GM18498 (cell line): Measurements from ENCODE around the gene BMP3.
A peak's percentile ranks its signal among the peaks of the same experiment; 100 is the strongest.

Source experiments
- ATAC-seq: cut with Tn5 transposase; IDR thresholded peaks from one replicate; pipeline ENCODE4 v1.9.1; 2021; ENCODE audit warnings: mild to moderate bottlenecking, moderate library complexity; ENCODE audit not compliant: unreplicated experiment

Gene BMP3

DNA sequence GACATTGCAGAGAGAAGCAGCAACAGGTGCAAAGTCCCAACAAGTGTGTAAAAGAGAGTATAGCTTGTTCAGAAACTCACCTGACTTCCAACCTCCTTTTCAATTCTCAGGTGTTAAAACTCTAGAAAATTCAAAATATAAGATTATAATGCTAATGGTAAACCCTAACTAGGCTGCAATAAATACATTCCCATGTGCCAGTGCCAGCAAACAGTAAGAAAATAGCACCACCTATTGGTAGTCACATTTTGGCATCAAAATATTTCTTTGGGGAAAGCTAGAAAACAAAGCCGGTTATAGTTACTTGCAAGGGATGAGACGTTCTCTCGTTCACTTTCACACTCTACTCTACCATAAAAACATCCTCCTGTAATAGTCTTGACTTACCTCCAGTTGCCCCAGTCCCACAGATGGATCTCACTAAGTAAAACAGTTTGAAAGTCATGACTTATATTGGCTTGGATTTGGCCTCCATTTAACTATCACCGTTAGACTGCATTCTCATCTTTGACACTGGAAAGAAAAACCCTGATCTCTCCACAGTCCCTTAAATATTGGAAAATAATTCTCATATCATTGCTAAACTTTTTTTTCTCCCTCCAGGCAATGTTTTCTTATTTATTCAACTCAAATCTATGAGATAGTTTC, 9.6 kb downstream of the BMP3 start:
- ATAC-seq: peak; percentile 59

GRCh38 chr4:81042578-81043365, 12.3 kb downstream of the BMP3 start:
- no peak for ATAC-seq

DNA sequence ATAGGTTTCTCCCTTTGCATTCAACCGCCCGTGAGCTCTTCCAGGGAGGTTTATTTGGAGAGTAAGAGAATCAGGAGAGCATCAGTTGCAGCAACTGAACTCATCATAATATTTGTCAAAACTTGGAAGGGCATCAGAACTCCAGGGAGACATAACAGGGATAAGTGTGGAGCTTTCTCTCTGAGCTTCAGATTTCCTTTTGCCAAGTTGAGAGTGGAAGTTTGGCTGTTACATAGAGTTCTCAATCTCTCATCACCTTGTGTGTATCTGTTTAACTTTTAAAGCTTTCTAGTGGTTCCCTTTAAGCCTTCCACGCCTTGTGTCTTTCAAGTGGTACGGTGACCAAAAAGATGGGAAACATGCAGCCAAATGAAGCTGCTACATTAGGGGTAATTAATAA, 18.8 kb downstream of the BMP3 start:
- no peak for ATAC-seq

DNA sequence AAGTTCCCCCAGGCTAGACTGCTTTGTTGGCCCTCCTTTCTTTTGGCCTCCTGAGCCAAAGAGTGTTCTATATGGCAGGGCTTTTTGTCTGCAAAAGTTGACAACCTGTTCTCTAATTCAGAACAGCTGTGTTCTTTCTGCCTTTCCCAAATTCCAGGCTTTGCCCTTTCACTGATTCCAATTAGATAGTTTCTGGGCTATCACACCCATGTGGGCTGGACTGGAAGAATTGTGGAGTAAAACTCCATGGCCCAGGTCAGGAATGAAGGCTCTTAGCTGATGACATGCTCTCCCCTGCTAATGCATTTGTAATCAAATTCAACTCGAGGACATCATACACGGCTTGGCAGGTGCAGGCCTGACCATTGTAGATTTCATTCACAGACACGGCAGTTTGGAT, 19.4 kb downstream of the BMP3 start:
- ATAC-seq: no peak

- ATAC-seq: peak; percentile 100
Observed at GRCh38 chr4:81052119-81053068, 21.9 kb downstream of the BMP3 start.

DNA sequence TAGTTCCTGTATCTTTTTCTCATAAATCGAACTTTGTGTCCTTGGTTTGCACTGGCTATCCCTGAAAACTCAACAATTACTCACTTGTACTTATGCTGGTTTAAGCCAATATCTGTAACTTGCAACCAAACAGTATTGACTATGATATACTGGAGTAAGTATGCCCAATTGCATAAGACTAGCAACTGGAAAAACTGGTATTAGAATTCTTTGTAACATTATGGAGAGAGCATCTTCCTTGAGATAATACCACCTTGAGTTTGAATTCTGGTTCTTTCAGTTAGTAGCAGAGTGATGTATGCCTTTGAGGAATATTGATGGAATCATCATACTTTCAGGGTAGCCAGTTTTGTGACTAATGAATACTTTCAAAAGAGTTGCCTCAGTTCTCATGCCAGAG, 28.1 kb downstream of the BMP3 start:
- no peak for ATAC-seq

DNA sequence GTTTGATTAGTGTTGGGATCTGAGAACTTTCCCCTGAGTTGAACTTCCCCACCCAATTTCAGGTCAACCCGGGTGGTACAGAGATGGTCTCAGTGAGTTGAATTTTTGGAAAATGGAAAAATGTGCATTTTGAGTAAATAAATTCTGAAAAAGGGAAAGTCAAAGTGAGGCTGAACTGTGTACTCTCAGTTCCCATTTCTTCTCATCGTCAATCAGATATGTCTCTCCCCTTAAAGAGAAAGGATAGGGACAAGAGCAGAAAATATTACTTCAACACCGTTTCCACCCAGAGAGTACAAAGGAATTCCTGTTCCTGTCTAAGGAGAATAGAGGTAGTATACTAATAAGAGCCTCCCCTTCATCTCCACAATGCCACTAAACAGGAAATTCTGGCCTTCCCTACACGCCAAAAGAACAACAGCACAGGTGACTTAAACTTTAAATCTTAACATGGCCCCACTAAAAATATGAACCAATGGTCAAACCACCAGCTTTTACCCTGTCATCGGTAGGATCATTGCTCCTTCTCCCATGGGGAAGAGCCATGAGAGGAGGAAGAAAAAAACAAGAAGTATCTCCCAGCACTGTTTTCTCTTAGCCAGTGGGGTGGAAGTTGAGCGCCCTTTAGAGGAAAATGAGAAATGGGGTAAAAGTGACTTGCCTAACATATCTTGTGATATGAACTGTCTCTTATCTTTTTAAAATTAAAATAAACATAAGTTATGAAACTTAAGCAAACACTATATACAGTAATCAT, 30.3 kb downstream of the BMP3 start:
- ATAC-seq: no peak

DNA sequence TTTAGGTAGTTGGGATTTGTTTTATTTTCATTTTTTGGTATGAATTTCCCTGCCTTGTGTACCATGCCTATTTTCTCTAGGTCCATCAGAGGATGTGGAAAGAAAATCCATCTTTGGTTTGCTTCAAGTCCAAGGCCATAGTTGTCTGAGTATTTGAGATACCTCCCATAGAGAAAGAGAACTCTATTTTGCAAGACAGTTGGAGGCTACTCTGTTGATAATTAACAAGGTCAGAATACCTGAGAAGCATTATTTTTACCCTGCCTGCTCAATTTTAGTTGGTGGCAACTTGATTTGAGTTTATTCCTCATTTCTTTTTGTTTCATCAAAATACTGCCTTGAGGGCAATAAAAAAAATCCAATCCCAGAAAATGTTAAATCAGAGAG, 30.8 kb downstream of the BMP3 start:
- ATAC-seq: no peak

- ATAC-seq: no peak
Observed at GRCh38 chr4:81062001-81062400, 31.5 kb downstream of the BMP3 start.

DNA sequence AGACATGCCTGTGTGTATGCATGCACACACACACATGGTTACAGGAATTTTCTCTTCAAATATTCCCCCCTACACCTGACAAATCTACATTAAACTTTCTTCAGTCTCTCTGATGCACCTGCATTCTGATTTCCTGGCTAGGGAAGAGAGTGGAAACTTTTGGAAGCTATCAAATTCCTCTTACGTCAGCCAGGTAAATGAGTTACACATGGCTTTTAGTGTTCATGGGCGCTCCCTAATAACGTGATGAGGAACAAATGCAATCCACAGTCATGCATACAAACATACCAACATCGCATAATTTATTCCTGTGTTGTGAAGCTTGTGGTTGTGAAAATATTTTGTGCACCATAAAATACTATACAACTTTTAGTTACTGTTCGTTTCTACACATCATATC, 34.9 kb downstream of the BMP3 start:
- no peak for ATAC-seq

DNA sequence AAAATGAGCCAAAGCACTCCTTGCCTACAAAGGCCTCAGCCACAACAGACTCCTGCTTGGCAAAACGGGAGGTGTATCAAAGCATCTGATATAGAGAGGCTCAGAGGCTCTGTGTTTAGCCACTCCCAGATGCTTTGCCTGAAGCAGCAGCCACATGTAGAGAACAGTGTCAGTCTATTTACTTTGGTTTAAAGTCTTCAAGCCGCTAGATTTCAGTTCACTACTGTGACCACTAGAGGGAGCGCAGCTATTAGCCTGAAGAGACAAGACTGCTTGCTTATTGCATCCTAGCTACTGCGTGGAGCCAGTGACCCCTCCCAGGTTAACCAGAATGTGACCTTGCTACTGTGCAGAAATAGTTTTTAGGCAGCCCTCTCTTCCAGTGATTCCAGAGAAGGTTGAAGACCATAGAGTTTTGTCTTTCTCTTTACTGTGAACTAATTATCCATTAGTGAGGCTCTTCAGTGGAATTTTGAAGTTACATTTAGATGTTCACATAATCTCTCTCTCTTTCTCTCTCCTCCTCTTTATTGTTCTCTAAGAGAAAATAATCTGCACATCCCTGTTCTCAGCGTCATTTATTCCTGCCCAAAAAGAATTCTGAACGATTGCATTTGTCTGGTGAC, 39.3 kb downstream of the BMP3 start:
- ATAC-seq: peak; percentile 99

- ATAC-seq: no peak
Observed at GRCh38 chr4:81071013-81071412, 40.5 kb downstream of the BMP3 start.

- no peak for ATAC-seq
Observed at GRCh38 chr4:81081156-81081555, 50.6 kb downstream of the BMP3 start.

DNA sequence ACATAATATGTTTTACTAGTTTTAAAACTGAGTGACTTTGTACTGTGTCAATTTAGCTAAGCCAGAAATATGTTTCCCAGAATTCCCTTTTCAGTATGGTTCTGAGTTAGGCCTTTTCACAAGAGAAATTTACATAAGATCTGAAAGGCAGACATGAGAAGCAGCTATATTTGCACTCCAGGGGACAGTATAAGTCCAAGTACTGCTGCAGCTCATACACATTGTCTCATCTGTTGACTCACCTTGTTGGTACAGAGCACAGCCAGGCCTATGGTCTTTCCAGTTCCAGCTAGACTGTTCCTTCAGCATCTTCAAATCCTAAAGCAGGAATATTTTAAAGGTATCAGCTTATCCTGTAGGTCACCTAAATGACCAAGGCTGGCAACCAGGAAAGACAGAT, 53.5 kb downstream of the BMP3 start:
- ATAC-seq: no peak

DNA sequence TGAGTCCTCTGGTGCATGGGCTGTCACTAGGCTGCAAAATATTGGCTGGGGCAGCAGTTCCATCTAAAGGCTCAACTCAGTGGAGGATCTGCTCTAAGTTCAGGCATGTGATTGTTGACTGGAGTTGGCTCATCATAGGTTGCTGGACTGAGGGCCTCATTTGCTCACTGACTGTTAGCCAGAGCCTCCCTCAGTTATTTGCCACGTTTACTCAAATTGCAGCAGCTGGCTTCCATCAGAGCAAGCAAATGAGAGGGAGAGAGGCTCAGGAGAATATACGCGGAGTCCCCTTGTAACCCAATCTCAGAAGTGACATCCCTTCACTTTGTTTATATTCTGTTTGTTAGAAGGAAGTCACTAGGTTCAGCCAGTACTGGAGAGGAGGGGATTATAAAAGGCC, 54.1 kb downstream of the BMP3 start:
- ATAC-seq: no peak

- no peak for ATAC-seq
Observed at GRCh38 chr4:81085291-81085690, 54.8 kb downstream of the BMP3 start.

- no peak for ATAC-seq
Observed at GRCh38 chr4:81085979-81086378, 55.5 kb downstream of the BMP3 start.

GRCh38 chr4:81093720-81094401, 63.4 kb downstream of the BMP3 start:
- no peak for ATAC-seq

DNA sequence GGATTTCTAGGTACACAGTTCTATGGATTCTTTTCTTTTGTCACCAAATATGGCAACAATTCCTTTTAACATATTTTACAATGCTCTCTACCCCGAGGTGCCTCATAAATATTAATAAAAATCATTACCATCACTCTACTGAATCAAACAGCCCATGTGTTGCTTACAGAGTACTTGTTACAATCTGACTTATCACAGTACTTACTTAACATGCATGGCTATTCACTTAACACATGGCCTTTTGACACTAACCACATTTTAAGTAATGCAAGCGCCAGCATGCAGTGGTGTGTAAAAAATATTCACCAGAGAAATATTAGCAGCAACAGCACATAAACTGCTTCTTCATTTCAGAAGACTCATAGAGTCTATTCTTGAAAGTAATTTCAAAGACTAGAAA, 64.9 kb downstream of the BMP3 start:
- ATAC-seq: no peak

DNA sequence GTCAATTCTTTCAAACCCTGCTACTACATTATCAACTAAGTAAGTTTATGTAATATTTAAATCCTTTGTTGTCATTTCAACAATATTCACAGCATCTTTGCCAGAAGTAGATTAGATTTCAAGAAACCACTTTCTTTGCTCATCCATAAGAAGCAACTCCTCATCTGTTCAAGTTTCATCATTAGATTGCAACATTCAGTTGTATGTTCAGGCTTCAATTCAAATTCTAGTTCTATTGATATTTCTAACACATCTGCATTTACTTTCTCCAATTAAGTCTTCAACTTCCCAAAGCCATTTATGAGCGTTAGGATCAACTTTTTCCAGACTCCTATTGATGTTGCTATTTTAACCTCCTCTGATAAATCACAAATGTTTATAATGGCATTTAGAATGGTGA, 66.1 kb downstream of the BMP3 start:
- no peak for ATAC-seq
